Activated naive CD4-positive, alpha-beta T cell treated with anti-CD3 and anti-CD28 coated beads for 36 hours (primary cell): Measurements from ENCODE around the gene CACNA1S. TPM values are rescaled to one million over a fixed set of nuclear protein-coding genes. Genes with fewer than 3 reads are reported as not detected.

ENCODE experiments used
- CTCF ChIA-PET: fragments of 350-600 bp; sonication (Branson Sonifier 250); formaldehyde crosslinking; loops from one replicate; lab custom pipeline; 2021; ENCODE audit warnings: antibody characterized with exemption; lab: Charles Lee
- DNase-seq: peaks from one replicate; pipeline ENCODE4 v3.0.0-alpha.2; 2020
- H3K27ac Mint-ChIP-seq: one replicate; pipeline ENCODE4 v1.8.0; 2021; ENCODE audit warnings: mild to moderate bottlenecking, mixed read lengths
- H3K27me3 Mint-ChIP-seq: one replicate; pipeline ENCODE4 v1.8.0; 2021; ENCODE audit warnings: low read depth, mixed read lengths
- H3K36me3 Mint-ChIP-seq: one replicate; pipeline ENCODE4 v1.8.0; 2021; ENCODE audit warnings: low read depth, mixed read lengths
- H3K4me1 Mint-ChIP-seq: one replicate; pipeline ENCODE4 v1.8.0; 2021; ENCODE audit warnings: low read depth, mixed read lengths
- H3K4me3 Mint-ChIP-seq: one replicate; pipeline ENCODE4 v1.8.0; 2021; ENCODE audit warnings: mild to moderate bottlenecking, moderate library complexity, mixed read lengths
- H3K9me3 Mint-ChIP-seq: one replicate; pipeline ENCODE4 v1.8.0; 2021; ENCODE audit warnings: mixed read lengths
- intact Hi-C: fragments of 100-400 bp; cut with micrococcal nuclease; formaldehyde crosslinking; loops from one replicate; pipeline ENCODE4 v1.15.1; 2023
- total RNA-seq, 2 experiments: library from RNA; stranded (reverse); gene quantifications; one replicate each; pipeline ENCODE4 v1.2.3, GENCODE V29; 2021

CACNA1S gene
- total RNA-seq, 2 experiments from 2014 or later: not detected

DNA sequence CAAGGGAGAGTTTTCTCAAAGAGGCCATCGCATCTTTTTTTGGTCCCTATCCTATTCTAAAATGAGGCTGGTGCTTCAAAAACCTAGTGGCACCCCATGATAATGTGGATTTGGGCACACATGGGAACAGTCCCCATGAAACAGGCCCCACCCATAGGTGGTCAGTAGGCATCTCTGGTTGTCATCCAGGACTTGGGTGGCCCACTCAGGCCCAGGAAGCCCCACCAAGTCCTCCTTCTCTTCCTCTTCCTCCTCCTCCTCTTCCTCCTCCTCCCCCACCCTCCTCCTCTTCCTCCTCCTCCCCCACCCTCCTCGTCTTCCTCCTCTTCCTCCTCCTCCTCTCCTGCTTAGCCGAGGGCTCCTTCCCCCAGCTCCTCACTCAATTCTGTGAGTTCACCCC lies 554 bp downstream of the CACNA1S start:
- CTCF ChIA-PET: interaction anchor here (1.1 to 1.7 kb wide), 4 partner anchors 25 to 139 kb away, joined by 3 to 5 read pairs (median 3); no protein-coding TSS in a partner anchor
- no peak overlapping the region for H3K4me3 Mint-ChIP-seq
- H3K36me3 Mint-ChIP-seq: no peaks in the 10 kb centered on the region
- no peaks in the 10 kb centered on the region for H3K27me3 Mint-ChIP-seq
- no peak for DNase-seq
- H3K9me3 Mint-ChIP-seq: no peaks in the 10 kb centered on the region
- peaks cover 2% of the 10 kb centered on the region for H3K4me1 Mint-ChIP-seq
- intact Hi-C loops: loop anchor here (10.0 kb wide), 1 partner anchor 307 kb away; no protein-coding TSS in a partner anchor
- no peak overlapping the region for H3K27ac Mint-ChIP-seq

- H3K4me3 Mint-ChIP-seq: no peak overlapping the region
- H3K9me3 Mint-ChIP-seq: no peaks in the 10 kb centered on the region
- peaks cover 2% of the 10 kb centered on the region for H3K4me1 Mint-ChIP-seq
- H3K27me3 Mint-ChIP-seq: no peaks in the 10 kb centered on the region
- CTCF ChIA-PET: interaction anchor here (1.1 to 1.7 kb wide), 4 partner anchors 24 to 138 kb away, joined by 3 to 5 read pairs (median 3); no protein-coding TSS in a partner anchor
- H3K27ac Mint-ChIP-seq: no peak overlapping the region
- H3K36me3 Mint-ChIP-seq: no peaks in the 10 kb centered on the region
- no peak for DNase-seq
- intact Hi-C loops: loop anchor here (10.0 kb wide), 1 partner anchor 306 kb away; no protein-coding TSS in a partner anchor
Observed at GRCh38 chr1:201111156-201111555, 1.1 kb downstream of the CACNA1S start.

DNA sequence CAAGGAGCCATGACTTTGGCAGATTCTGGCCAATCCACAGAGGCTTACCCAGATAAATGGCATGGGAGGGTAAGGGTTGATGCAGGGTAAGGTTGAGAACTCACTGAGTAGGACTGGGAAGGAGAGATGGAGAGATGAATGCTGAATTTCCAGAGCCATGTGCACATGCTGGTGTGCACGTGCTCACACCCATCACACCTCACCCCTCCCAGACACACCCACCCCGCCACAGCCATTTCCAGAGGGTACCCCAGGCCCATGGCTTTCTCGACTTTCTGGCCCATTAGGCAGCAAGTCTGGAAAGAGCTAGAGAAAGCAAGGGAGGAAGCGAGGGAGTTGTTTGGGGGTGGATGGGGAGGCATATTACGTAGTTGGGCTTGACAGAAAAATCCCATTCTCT lies 1.6 kb downstream of the CACNA1S start:
- intact Hi-C loops: loop anchor here (10.0 kb wide), 1 partner anchor 306 kb away; no protein-coding TSS in a partner anchor
- Mint-ChIP-seq H3K4me3 (no peak overlapping the region), H3K27ac (no peak overlapping the region), H3K36me3 (no peaks in the 10 kb centered on the region), H3K27me3 (no peaks in the 10 kb centered on the region), H3K9me3 (no peaks in the 10 kb centered on the region), H3K4me1 (peaks cover 2% of the 10 kb centered on the region)
- no peak for DNase-seq
- CTCF ChIA-PET: interaction anchor here (1.1 to 1.7 kb wide), 3 partner anchors 24 to 131 kb away, joined by 3 to 5 read pairs (median 3); no protein-coding TSS in a partner anchor

GRCh38 chr1:201110138-201110537 lies 2.1 kb downstream of the CACNA1S start:
- DNase-seq: no peak
- Mint-ChIP-seq H3K27ac (no peak overlapping the region), H3K4me1 (peaks cover 2% of the 10 kb centered on the region), H3K27me3 (no peaks in the 10 kb centered on the region), H3K4me3 (no peak overlapping the region), H3K36me3 (no peaks in the 10 kb centered on the region), H3K9me3 (no peaks in the 10 kb centered on the region)
- intact Hi-C loops: loop anchor here (10.0 kb wide), 1 partner anchor 305 kb away; no protein-coding TSS in a partner anchor
- CTCF ChIA-PET: interaction anchor here (1.7 kb wide), 1 partner anchor 23 kb away, joined by 5 read pairs; no protein-coding TSS in a partner anchor

DNA sequence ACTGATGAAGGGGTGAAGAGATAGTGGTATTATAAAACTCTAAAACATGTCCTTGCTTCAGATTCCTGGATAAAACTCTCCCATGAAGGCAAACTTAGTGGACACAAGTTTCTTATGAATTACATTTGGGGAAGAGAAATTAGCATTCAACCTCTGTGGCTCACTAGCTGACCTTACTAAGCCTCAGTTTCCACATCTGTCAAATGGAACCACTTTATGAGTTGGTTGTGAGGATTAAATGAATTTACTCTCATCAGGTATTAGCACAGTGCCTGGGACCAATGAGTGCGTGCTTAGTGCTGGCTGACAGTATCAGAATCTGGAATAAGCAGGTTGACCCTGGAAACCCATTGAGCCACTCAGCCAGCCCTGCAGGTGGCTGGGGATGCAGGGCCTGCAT lies 2.6 kb downstream of the CACNA1S start:
- Mint-ChIP-seq H3K27ac (no peak overlapping the region), H3K27me3 (no peaks in the 10 kb centered on the region), H3K4me1 (peaks cover 2% of the 10 kb centered on the region), H3K9me3 (no peaks in the 10 kb centered on the region), H3K4me3 (no peak overlapping the region), H3K36me3 (no peaks in the 10 kb centered on the region)
- CTCF ChIA-PET: interaction anchor here (1.6 kb wide), 1 partner anchor 138 kb away, joined by 4 read pairs; no protein-coding TSS in a partner anchor
- intact Hi-C loops: loop anchor here (10.0 kb wide), 1 partner anchor 305 kb away; no protein-coding TSS in a partner anchor
- no peak for DNase-seq

DNA sequence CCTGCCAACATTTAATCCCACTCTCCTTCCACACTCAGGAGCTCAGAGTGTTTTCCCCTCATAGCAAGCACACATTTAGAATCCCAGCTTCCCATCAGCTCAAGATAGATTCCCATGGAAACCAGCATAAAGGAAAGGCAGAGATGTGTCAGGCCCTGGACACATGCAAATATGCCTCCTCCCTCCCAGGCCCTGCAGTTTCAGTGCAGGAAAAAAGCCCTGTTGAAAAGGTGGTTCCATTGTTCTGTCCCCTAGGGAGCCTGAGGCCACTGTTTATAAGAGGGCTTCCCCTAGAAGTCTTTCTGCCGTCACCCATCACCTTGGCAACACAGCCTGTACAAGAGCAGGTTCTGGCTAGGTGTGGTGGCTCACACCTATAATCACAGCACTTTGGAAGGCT lies 3.6 kb downstream of the CACNA1S start:
- Mint-ChIP-seq H3K9me3 (no peaks in the 10 kb centered on the region), H3K27ac (no peak overlapping the region), H3K27me3 (no peaks in the 10 kb centered on the region), H3K36me3 (no peaks in the 10 kb centered on the region), H3K4me1 (no peaks in the 10 kb centered on the region), H3K4me3 (no peak overlapping the region)
- DNase-seq: no peak
- CTCF ChIA-PET: interaction anchor here (1.1 to 1.6 kb wide), 2 partner anchors 32 to 137 kb away, joined by 3 to 4 read pairs; no protein-coding TSS in a partner anchor
- intact Hi-C loops: no loop called here

DNA sequence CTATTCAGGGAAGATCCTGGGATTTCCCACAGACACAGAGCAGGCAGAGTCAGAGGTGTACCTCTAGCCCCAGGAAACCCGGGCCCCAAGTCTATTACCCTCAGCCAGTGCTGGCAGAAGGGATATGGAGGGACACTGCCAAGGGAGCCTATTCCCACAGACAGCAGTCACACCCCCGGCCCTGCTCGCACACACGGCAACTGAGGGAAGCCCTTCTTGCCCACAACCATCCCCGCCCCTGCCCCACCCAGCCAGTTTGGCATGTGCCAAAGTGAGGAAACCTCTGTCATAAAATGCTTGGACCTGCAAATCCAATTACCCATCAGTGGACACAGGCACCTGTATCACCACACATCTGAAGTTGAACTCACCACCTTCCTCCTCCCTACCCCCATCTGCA lies 6.5 kb downstream of the CACNA1S start:
- CTCF ChIA-PET: interaction anchor here (1.1 kb wide), 1 partner anchor 20 kb away, joined by 3 read pairs; no protein-coding TSS in a partner anchor
- DNase-seq: no peak
- Mint-ChIP-seq H3K27me3 (no peaks in the 10 kb centered on the region), H3K27ac (no peak overlapping the region), H3K4me3 (no peak overlapping the region), H3K4me1 (no peaks in the 10 kb centered on the region), H3K36me3 (no peaks in the 10 kb centered on the region), H3K9me3 (no peaks in the 10 kb centered on the region)
- intact Hi-C loops: no loop called here

DNA sequence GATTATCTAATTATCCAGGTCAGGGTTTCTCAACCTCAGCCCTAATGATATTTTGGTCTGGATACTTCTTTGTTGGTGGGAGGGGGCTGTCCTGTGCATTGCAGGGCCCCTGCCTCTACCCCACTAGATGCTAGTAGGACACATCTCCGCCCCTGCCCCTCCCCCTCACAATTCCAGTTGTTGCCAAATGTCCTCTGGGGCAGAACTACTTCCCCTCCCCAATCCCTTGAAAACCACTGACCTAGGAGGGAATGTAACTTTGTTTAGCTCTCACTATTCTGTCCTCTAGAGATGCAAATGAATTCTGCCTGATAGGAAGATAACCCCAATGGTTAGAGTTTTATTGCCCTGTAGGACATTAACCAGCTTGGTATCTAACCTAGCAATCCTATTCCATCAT lies 8.1 kb downstream of the CACNA1S start:
- Mint-ChIP-seq H3K27me3 (no peaks in the 10 kb centered on the region), H3K36me3 (no peaks in the 10 kb centered on the region), H3K4me3 (no peak overlapping the region), H3K4me1 (no peaks in the 10 kb centered on the region), H3K9me3 (no peaks in the 10 kb centered on the region), H3K27ac (no peak overlapping the region)
- intact Hi-C loops: no loop called here
- no peak for DNase-seq
- CTCF ChIA-PET: interaction anchor here (1.1 to 1.5 kb wide), 2 partner anchors 11 to 124 kb away, joined by 3 to 5 read pairs; no protein-coding TSS in a partner anchor

DNA sequence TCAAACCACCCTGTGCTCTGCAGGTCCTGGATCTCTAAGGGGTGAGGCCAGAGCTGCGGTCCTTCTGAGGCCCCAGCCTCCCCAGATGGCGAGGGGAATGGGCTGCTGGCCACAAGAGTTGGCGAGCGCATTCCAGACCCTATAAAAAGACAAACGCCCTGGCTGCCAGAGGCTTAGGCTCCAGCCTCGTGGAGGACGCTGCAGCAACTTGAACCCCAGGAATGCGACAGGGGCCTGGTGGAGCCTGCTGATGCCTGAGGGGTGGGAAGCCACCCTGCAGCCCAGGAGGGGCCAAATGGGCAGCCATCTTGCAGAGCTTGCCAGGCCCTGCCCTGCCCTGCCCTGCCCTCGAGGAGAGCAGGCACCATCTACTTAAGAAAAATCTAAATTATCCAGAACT lies 8.6 kb downstream of the CACNA1S start:
- Mint-ChIP-seq H3K9me3 (no peaks in the 10 kb centered on the region), H3K36me3 (no peaks in the 10 kb centered on the region), H3K27ac (no peak overlapping the region), H3K4me3 (no peak overlapping the region), H3K4me1 (no peaks in the 10 kb centered on the region), H3K27me3 (no peaks in the 10 kb centered on the region)
- CTCF ChIA-PET: interaction anchor here (1.5 kb wide), 1 partner anchor 124 kb away, joined by 5 read pairs; no protein-coding TSS in a partner anchor
- DNase-seq: no peak
- intact Hi-C loops: no loop called here

DNA sequence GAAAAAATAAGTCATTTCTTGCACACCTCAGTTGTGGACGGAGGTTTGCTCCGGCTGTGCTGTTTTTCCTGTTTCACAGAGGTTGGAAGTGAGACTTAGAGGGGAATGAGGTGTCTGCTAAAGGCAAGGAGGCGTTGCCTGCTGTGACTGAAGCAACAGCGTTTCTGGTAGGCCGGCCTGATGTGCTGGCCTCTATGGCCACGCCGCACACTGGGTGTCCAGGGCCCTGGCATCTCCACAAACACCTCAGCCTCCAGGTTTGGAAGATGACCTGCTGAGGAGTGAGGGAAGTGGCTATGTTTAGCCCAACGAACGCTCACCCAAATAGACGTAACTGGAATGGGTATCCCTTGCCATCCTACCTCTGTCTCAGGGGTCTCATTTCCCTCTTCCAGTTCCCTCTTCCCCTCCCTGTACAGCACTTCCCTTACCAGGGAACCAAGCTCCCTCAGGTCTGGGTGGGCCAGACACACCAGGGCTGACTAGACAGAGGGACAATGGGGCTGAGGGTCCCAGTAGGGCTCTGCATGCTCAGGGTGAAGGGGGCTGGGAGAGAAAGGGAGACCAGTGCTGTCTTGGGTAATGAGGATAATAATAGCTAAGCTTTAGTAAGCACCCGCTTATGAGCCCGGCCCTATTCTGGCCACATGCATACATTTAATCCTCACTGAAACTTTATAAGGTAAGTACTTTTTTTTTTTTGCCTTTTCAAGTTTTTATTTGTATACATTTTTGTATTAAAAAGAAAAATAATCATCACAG lies 11.9 kb downstream of the CACNA1S start:
- H3K9me3 Mint-ChIP-seq: no peaks in the 10 kb centered on the region
- no peak overlapping the region for H3K27ac Mint-ChIP-seq
- intact Hi-C loops: no loop called here
- no peaks in the 10 kb centered on the region for H3K27me3 Mint-ChIP-seq
- H3K4me3 Mint-ChIP-seq: no peak overlapping the region
- no peak for DNase-seq
- H3K36me3 Mint-ChIP-seq: no peaks in the 10 kb centered on the region
- H3K4me1 Mint-ChIP-seq: no peaks in the 10 kb centered on the region
- CTCF ChIA-PET: no interaction called here

DNA sequence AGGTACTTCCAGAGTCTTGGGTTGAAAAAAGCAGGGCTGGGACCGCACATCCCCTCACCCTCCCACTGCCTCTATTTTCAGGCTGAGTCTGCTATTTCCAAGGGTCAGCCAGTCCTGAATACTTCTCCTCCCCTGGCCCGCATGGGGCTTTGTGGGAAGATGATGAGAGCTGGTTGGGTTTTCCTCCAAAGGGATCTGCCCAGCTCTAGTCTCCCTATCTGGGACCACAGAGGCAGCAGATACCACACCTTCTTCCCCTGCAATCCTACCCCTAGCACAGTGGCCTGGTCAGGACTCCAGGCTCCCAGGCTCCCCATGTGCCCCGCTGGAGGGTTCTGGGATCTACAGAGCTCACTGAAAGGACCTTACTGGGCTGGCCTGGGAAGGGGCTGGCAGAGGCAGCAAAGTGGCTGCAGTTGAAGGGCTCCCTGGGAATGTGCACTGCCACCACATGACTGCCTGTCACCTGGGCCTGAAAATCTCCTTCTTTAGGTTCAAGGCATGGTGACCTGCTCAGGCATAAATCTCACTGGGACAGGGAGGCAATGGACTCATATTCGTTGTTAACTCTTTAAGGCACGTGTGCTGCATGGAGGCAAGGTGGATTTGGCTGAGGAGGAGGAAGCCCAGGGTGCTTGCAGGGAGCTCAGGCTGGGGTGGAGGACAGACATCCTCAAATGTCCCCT lies 13.1 kb downstream of the CACNA1S start:
- no peak overlapping the region for H3K27ac Mint-ChIP-seq
- CTCF ChIA-PET: interaction anchor here (0.9 to 1.0 kb wide), 2 partner anchors 13 to 14 kb away, joined by 3 to 4 read pairs; no protein-coding TSS in a partner anchor
- no peak overlapping the region for H3K4me3 Mint-ChIP-seq
- DNase-seq: no peak
- H3K9me3 Mint-ChIP-seq: no peaks in the 10 kb centered on the region
- no peaks in the 10 kb centered on the region for H3K36me3 Mint-ChIP-seq
- intact Hi-C loops: no loop called here
- H3K4me1 Mint-ChIP-seq: no peaks in the 10 kb centered on the region
- H3K27me3 Mint-ChIP-seq: no peaks in the 10 kb centered on the region
